ENCODE measurements around the gene TBC1D30. TPM values are rescaled to one million over a fixed set of nuclear protein-coding genes. Genes with fewer than 3 reads are reported as not detected.
"Not testable (repeated sequence)": the region's sequence is repeated elsewhere in the genome, so short reads cannot be mapped to it uniquely, and the experiment has no call there.

TBC1D30 gene
- total RNA-seq, 1 experiment from 2014 or later, result 9.4 TPM

DNA sequence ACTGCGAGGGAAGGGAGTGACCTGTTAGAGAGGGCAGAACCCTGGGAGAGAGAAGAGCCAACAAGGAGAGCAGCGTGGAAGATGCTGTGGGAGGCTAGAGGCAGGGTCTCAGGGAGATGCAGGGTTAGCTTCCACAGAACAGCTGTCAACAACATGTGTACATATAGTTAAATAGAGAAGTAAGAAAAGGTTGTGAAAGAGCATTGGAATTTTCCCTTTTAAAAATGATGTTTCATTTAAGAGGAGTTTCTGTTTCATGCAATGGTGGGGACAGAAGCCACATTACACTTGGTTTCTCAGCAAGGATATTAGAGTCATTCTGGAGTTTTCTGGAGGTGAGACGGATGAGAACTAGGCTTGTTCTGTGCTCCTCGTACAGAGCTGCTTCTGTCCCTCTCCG lies 23.8 kb upstream of the TBC1D30 start:
- in situ Hi-C loops (cut with HindIII; ENCODE audit: low pct_unique_long_range_greater_than_20kb, low sequenced_read_pairs), result no loop called here
- no peak for DNase-seq (ENCODE audit: low read depth)

- in situ Hi-C loops (cut with HindIII; ENCODE audit: low pct_unique_long_range_greater_than_20kb, low sequenced_read_pairs), result no loop called here
- no peak for DNase-seq (ENCODE audit: low read depth)
These were observed 23.1 kb upstream of the TBC1D30 start for GRCh38 chr12:64801381-64801780.

DNA sequence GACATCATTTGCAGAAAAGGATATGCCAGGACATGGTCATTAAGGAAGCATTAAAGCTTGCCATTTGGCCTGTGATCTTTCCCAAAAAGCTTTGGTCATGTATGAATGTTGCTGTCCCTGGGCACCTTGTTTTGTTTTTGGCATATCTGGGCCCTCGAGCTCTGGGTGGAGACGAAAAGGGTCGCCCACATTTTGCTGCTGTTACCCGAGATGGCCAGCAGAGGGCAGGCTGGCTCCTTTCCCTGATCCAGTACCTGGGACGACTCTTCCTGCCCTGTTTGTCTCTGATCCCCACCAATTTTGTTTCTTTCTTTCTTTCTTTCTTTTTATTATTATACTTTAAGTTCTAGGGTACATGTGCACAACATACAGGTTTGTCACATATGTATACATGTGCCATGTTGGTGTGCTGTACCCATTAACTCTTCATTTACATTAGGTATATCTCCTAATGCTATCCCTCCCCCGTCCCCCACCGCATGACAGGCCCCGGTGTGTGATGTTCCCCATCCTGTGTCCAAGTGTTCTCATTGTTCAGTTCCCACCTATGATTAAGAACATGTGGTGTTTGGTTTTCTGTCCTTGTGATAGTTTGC lies 22.2 kb upstream of the TBC1D30 start:
- in situ Hi-C loops (cut with HindIII; ENCODE audit: low pct_unique_long_range_greater_than_20kb, low sequenced_read_pairs), result not testable (repeated sequence)
- peak; percentile 55 for DNase-seq (ENCODE audit: low read depth)

- in situ Hi-C loops (cut with HindIII; ENCODE audit: low pct_unique_long_range_greater_than_20kb, low sequenced_read_pairs), result no loop called here
- no peak for DNase-seq (ENCODE audit: low read depth)
These were observed 18.3 kb upstream of the TBC1D30 start for GRCh38 chr12:64806173-64806572.

GRCh38 chr12:64806593-64807460 lies 17.6 kb upstream of the TBC1D30 start:
- no peak for DNase-seq (ENCODE audit: low read depth)
- in situ Hi-C loops (cut with HindIII; ENCODE audit: low pct_unique_long_range_greater_than_20kb, low sequenced_read_pairs), result no loop called here

- DNase-seq (ENCODE audit: low read depth), result no peak
- in situ Hi-C loops (cut with HindIII; ENCODE audit: low pct_unique_long_range_greater_than_20kb, low sequenced_read_pairs), result no loop called here
These were observed 16.3 kb upstream of the TBC1D30 start for GRCh38 chr12:64808110-64808509.

GRCh38 chr12:64810831-64811230 lies 13.6 kb upstream of the TBC1D30 start:
- in situ Hi-C loops (cut with HindIII; ENCODE audit: low pct_unique_long_range_greater_than_20kb, low sequenced_read_pairs), result no loop called here
- no peak for DNase-seq (ENCODE audit: low read depth)

GRCh38 chr12:64813723-64814122 lies 10.7 kb upstream of the TBC1D30 start:
- in situ Hi-C loops (cut with HindIII; ENCODE audit: low pct_unique_long_range_greater_than_20kb, low sequenced_read_pairs), result no loop called here
- DNase-seq (ENCODE audit: low read depth), result no peak

DNA sequence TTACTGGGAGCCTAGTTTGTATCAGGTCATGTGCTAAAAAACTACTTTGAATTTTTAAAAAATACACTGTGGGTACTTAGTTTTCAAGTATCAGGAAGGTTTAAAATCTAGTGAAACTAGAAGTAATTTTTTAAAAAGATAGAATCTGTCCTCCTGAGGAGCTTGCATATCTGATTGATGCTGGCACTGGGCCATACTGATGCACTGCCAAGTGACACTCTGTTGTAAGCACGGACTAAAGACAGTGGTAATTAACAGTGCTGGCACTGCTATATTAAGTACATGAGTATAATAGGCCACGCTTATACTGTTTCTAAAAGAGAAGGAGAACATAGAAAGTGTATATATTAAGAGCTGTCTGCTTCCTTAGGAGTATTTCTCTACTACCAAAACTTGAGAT lies 10.0 kb upstream of the TBC1D30 start:
- in situ Hi-C loops (cut with HindIII; ENCODE audit: low pct_unique_long_range_greater_than_20kb, low sequenced_read_pairs), result no loop called here
- DNase-seq (ENCODE audit: low read depth), result no peak

GRCh38 chr12:64819816-64820402 lies 4.5 kb upstream of the TBC1D30 start:
- in situ Hi-C loops (cut with HindIII; ENCODE audit: low pct_unique_long_range_greater_than_20kb, low sequenced_read_pairs), result no loop called here
- no peak for DNase-seq (ENCODE audit: low read depth)

DNA sequence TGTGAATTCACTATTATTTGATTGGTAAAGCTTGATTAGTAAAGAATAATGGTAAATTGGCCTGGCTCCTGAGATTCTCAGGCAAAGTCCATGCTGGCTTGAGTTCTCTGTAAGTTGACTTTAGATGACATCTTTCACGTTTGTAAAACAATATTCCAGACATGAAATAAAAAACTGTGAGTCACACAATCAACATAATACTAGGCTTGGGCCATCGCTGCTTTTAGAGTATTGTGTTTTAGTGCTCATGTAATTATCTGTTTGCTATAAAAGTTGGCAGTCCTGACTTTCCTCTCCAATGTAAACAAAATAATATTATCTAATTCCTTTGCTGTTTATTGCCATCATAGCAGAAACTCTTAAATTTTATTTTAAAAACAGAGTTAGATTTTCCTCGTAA lies 3.9 kb upstream of the TBC1D30 start:
- DNase-seq (ENCODE audit: low read depth), result no peak
- in situ Hi-C loops (cut with HindIII; ENCODE audit: low pct_unique_long_range_greater_than_20kb, low sequenced_read_pairs), result no loop called here

DNA sequence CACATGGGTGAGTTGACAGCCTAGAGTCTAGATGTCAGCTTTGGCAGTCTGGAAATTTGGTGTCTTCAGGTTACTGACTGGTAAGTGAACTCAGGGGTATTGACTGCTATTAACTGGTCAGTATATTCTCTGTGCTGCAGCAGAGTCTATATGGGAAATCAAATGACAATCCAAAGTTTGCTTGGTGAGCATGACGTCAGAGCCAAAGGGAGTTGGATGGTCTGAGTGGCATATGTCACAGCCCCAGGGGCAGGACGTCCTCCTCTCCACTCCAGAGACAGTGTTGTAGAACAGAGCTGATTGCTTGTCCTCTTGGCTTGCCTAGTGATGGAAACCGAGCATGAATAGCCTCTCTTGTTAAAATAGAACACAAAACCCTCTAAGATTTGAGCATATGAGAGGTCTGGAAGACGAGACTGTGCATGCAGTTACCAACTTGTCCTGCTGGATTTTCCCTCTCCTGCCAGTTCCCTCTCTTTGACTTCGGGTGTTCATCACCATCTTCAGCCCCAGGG lies 3.3 kb upstream of the TBC1D30 start:
- in situ Hi-C loops (cut with HindIII; ENCODE audit: low pct_unique_long_range_greater_than_20kb, low sequenced_read_pairs), result no loop called here
- no peak for DNase-seq (ENCODE audit: low read depth)

- DNase-seq (ENCODE audit: low read depth), result no peak
- in situ Hi-C loops (cut with HindIII; ENCODE audit: low pct_unique_long_range_greater_than_20kb, low sequenced_read_pairs), result no loop called here
These were observed 332 bp upstream of the TBC1D30 start for GRCh38 chr12:64824130-64824499.

GRCh38 chr12:64825143-64826021 lies 935 bp downstream of the TBC1D30 start:
- in situ Hi-C loops (cut with HindIII; ENCODE audit: low pct_unique_long_range_greater_than_20kb, low sequenced_read_pairs), result no loop called here
- no peak for DNase-seq (ENCODE audit: low read depth)

GRCh38 chr12:64826234-64826633 lies 1.8 kb downstream of the TBC1D30 start:
- in situ Hi-C loops (cut with HindIII; ENCODE audit: low pct_unique_long_range_greater_than_20kb, low sequenced_read_pairs), result no loop called here
- peak; percentile 16 for DNase-seq (ENCODE audit: low read depth)

DNA sequence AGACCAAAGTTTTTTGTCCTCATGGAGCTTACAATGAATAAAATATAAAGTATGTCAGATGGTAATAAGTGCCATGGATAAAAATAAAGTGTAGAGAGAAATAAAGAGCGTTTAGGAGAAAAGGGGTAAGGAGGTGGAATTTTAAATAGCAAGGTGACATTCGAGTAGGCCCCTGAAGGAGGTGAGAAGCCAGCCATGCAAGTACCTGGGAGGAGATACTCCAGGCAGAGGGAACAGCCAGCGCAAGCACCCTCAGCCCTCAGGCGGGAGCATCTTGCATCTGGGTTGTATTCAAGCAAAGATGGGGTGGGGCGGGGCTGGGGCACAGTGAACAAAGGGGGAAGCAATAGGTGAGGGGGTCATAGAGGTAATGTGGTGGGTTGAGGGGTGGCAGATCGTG lies 4.3 kb downstream of the TBC1D30 start:
- in situ Hi-C loops (cut with HindIII; ENCODE audit: low pct_unique_long_range_greater_than_20kb, low sequenced_read_pairs), result no loop called here
- no peak for DNase-seq (ENCODE audit: low read depth)

DNA sequence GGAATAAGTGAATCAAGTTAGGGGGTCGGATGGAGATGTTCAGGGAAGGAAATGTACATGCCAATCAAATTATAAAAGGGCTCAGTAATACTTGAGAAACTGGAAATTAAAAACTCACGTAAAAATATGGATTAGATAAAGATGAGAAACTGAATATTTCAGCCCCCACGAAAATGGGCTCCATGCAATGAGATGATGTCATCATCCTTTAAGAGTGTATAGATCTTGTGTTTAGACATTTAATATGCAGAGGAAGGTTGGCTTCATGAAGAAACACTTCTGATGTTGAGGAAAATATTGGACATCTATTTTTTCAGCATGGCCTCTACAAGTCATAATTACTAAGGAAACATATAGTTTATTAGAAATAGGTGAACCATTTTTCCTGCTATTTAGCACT lies 9.5 kb downstream of the TBC1D30 start:
- in situ Hi-C loops (cut with HindIII; ENCODE audit: low pct_unique_long_range_greater_than_20kb, low sequenced_read_pairs), result no loop called here

DNA sequence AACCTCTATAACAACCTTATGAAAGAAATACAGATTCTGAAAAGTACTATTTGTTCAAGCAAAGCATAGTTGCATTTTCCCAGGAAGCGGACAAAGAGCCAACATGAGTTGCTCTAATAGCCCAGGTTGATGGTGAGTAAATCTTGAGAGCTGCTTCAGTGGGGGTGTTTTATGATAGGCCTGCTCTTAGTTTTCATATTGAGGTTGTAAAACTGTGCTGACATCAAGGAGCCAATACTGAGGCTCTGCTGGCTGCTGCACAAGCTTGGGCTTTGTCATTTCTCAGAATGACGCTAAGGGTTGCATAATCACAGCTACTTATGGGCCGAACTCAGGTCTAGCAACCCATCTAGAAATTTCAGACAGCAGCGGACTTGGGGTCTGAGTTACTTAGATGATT lies 11.5 kb downstream of the TBC1D30 start:
- DNase-seq (ENCODE audit: low read depth), result no peak
- in situ Hi-C loops (cut with HindIII; ENCODE audit: low pct_unique_long_range_greater_than_20kb, low sequenced_read_pairs), result no loop called here

More for the DNA sequence above, 9.5 kb downstream of the TBC1D30 start:
- DNase-seq (ENCODE audit: low read depth), result no peak

Data from Caki2 (cell line).